IMR-90 (cell line): Measurements from ENCODE around the gene XPNPEP2. TPM values are rescaled to one million over a fixed set of nuclear protein-coding genes. Genes with fewer than 3 reads are reported as not detected.

Experiments
- ATAC-seq: fragments of 200-7000 bp; cut with Tn5 transposase; 2 replicates; pipeline ENCODE4 v1.9.1; 2020; ENCODE audit warnings: low read depth, mild to moderate bottlenecking, moderate library complexity
- BruUV-seq: library from RNA; stranded (reverse); fragments of 400-500 nt; replicated peaks from 2 replicates; lab custom pipeline; 2021; lab: Mats Ljungman, UMichigan
- CTCF ChIA-PET: fragments of 300-600 bp; formaldehyde crosslinking; extraction: SDS; loops from one replicate; lab custom pipeline; 2021; ENCODE audit warnings: antibody characterized with exemption; lab: Yijun Ruan, JAX
- POLR2A ChIA-PET: fragments of 300-600 bp; sonication (Branson Sonifier 250); formaldehyde crosslinking; loops from one replicate; lab custom pipeline; 2022; ENCODE audit warnings: antibody characterized with exemption; ENCODE audit not compliant: unreplicated experiment; lab: Charles Lee
- DNase-seq: peaks from one replicate; pipeline ENCODE4 v3.0.0; 2013
- H2AFZ ChIP-seq: replicated peaks from 2 replicates; pipeline ENCODE3; 2013; ENCODE audit warnings: low read length, mild to moderate bottlenecking; ENCODE audit not compliant: poor library complexity
- H2AK5ac ChIP-seq: 2 replicates; pipeline ENCODE4 v1.6.1; 2013; ENCODE audit warnings: low read depth, low read length, inconsistent platforms
- H2AK9ac ChIP-seq: replicated peaks from 2 replicates; pipeline ENCODE3; 2013; ENCODE audit warnings: mild to moderate bottlenecking, low read depth, low read length, moderate library complexity; ENCODE audit not compliant: poor library complexity
- H2BK120ac ChIP-seq: 2 replicates; pipeline ENCODE4 v1.6.1; 2013; ENCODE audit warnings: low read depth, low read length, inconsistent platforms
- H2BK15ac ChIP-seq: 3 replicates; pipeline ENCODE4 v1.6.1; 2013; ENCODE audit warnings: low read depth, low read length, inconsistent platforms
- H2BK20ac ChIP-seq: 2 replicates; pipeline ENCODE4 v1.6.1; 2013; ENCODE audit warnings: low read depth, mild to moderate bottlenecking, inconsistent platforms, low read length, moderate library complexity
- H2BK5ac ChIP-seq: 2 replicates; pipeline ENCODE4 v1.6.1; 2013; ENCODE audit warnings: mild to moderate bottlenecking, low read depth, low read length, inconsistent platforms; ENCODE audit not compliant: poor library complexity, severe bottlenecking
- H3K14ac ChIP-seq: replicated peaks from 2 replicates; pipeline ENCODE4 v1.6.1; 2013; ENCODE audit warnings: low read depth, low read length, inconsistent platforms
- H3K18ac ChIP-seq: 2 replicates; pipeline ENCODE4 v1.6.1; 2013; ENCODE audit warnings: low read depth, low read length, control low read depth
- H3K23ac ChIP-seq: 2 replicates; pipeline ENCODE4 v1.6.1; 2013; ENCODE audit warnings: low read depth, low read length, inconsistent platforms
- H3K27ac ChIP-seq: 2 replicates; pipeline ENCODE4 v1.5.1; 2013; ENCODE audit warnings: mild to moderate bottlenecking, control low read depth, low read length; ENCODE audit not compliant: insufficient read depth
- H3K27me3 ChIP-seq: 2 replicates; pipeline ENCODE4 v1.6.1; 2013; ENCODE audit warnings: low read length; ENCODE audit not compliant: control insufficient read depth, insufficient read depth
- H3K36me3 ChIP-seq: 2 replicates; pipeline ENCODE4 v1.6.1; 2013; ENCODE audit warnings: low read length, mixed read lengths; ENCODE audit not compliant: control insufficient read depth, insufficient read depth
- H3K4ac ChIP-seq: 2 replicates; pipeline ENCODE4 v1.6.1; 2013; ENCODE audit warnings: low read depth, low read length, inconsistent platforms
- H3K4me1 ChIP-seq: 2 replicates; pipeline ENCODE4 v1.6.1; 2013; ENCODE audit warnings: low read length, mixed read lengths; ENCODE audit not compliant: control insufficient read depth, insufficient read depth
- H3K4me2 ChIP-seq: 2 replicates; pipeline ENCODE4 v1.6.1; 2013; ENCODE audit warnings: low read depth, mild to moderate bottlenecking, control low read depth, low read length, moderate library complexity
- H3K4me3 ChIP-seq: 2 replicates; pipeline ENCODE4 v1.5.1; 2013; ENCODE audit warnings: low read depth, mild to moderate bottlenecking, control low read depth, low read length, moderate library complexity; ENCODE audit not compliant: insufficient read depth
- H3K56ac ChIP-seq: 2 replicates; pipeline ENCODE4 v1.6.1; 2013; ENCODE audit warnings: low read length, inconsistent platforms; ENCODE audit not compliant: insufficient read depth; ENCODE audit errors: extremely low read depth
- H3K79me1 ChIP-seq, 2 experiments: 2 replicates each; pipeline ENCODE4 v1.6.1; 2013; ENCODE audit warnings: low read length in 2 of 2, inconsistent platforms in 1 of 2, low read depth in 1 of 2
- H3K9ac ChIP-seq: 2 replicates; pipeline ENCODE4 v1.6.1; 2013; ENCODE audit warnings: low read depth, low read length, control low read depth
- H3K9me1 ChIP-seq: 2 replicates; pipeline ENCODE4 v1.6.1; 2013; ENCODE audit warnings: low read length, inconsistent platforms; ENCODE audit not compliant: insufficient read depth
- H3K9me3 ChIP-seq: 2 replicates; pipeline ENCODE4 v1.6.1; 2013; ENCODE audit warnings: low read length; ENCODE audit not compliant: control insufficient read depth, insufficient read depth
- H4K20me1 ChIP-seq: 2 replicates; pipeline ENCODE4 v1.6.1; 2013; ENCODE audit warnings: low read length, inconsistent platforms; ENCODE audit not compliant: insufficient read depth
- H4K5ac ChIP-seq: 2 replicates; pipeline ENCODE4 v1.6.1; 2013; ENCODE audit warnings: mild to moderate bottlenecking, low read depth, low read length, control low read depth
- H4K8ac ChIP-seq, 2 experiments: 2 replicates each; pipeline ENCODE4 v1.6.1; 2013; ENCODE audit warnings: low read depth in 2 of 2, low read length in 2 of 2, control low read depth in 1 of 2, inconsistent platforms in 1 of 2
- H4K91ac ChIP-seq: 2 replicates; pipeline ENCODE4 v1.6.1; 2013; ENCODE audit warnings: low read depth, low read length, inconsistent platforms; ENCODE audit not compliant: insufficient read depth
- CHD1 ChIP-seq: IDR thresholded peaks from 2 replicates; pipeline ENCODE4 v1.6.1; 2012; ENCODE audit warnings: low read depth, low read length, improper control_type of control experiment
- FOS ChIP-seq: fragments of 150-350 bp; IDR thresholded peaks from 2 replicates; pipeline ENCODE4 v1.6.1; 2016; ENCODE audit warnings: low read depth, low read length
- MXI1 ChIP-seq: IDR thresholded peaks from 2 replicates; pipeline ENCODE4 v1.6.1; 2012; ENCODE audit warnings: low read depth, mild to moderate bottlenecking, low read length, moderate library complexity, borderline replicate concordance
- NFE2L2 ChIP-seq: fragments of 150-350 bp; IDR thresholded peaks from 2 replicates; pipeline ENCODE4 v1.6.1; 2016; ENCODE audit warnings: low read depth, mild to moderate bottlenecking, low read length
- POLR2A ChIP-seq: IDR thresholded peaks from 2 replicates; pipeline ENCODE4 v1.6.1; 2012; ENCODE audit warnings: mild to moderate bottlenecking, low read depth, low read length
- SMC3 ChIP-seq: fragments of 150-350 bp; IDR thresholded peaks from 2 replicates; pipeline ENCODE4 v1.6.1; 2016; ENCODE audit warnings: low read depth, mild to moderate bottlenecking, antibody characterized with exemption, low read length, moderate library complexity
- WGBS, 2 experiments: methylation state at CpG; one replicate each; pipeline versions ENCODE4 v1.1.5 to v1.1.7; 2013; ENCODE audit warnings: missing lambda C conversion rate in 2 of 2; ENCODE audit not compliant: insufficient read length in 1 of 2; ENCODE audit errors: extremely low coverage in 2 of 2; 5-methylcytosine and 5-hydroxymethylcytosine counted together
- dilution Hi-C: fragments of 300-500 bp; cut with HindIII; formaldehyde crosslinking; loops from one replicate; pipeline ENCODE4 v1.14.3; 2018; ENCODE audit warnings: low sequenced_read_pairs; ENCODE audit not compliant: unreplicated experiment
- in situ Hi-C: fragments of 300-500 bp; cut with MboI; formaldehyde crosslinking; loops from 3 replicates; pipeline ENCODE4 v1.14.3; 2019; ENCODE audit warnings: low sequenced_read_pairs, inconsistent platforms, mixed read lengths
- intact Hi-C: fragments of 100-400 bp; cut with micrococcal nuclease; formaldehyde crosslinking; loops from 2 replicates; pipeline ENCODE4 v1.10.0; 2022
- polyA plus RNA-seq, 3 experiments: library from polyadenylated mRNA; depleted of rRNA; stranded (reverse); fragments of >200 nt; gene quantifications; 2 replicates each; pipeline ENCODE4 v1.2.3, GENCODE V29; 2012; ENCODE audit warnings: low replicate concordance in 1 of 3
- total RNA-seq: library from RNA; depleted of rRNA; stranded (reverse); fragments of >200 nt; gene quantifications from 2 replicates; pipeline ENCODE4 v1.2.3, GENCODE V29; 2012
- TF ChIP-seq, protein P1 (sequence below): fragments of 150-350 bp; IDR thresholded peaks from 2 replicates; pipeline ENCODE4 v1.6.1; 2016; ENCODE audit warnings: low read depth, mild to moderate bottlenecking, low read length, moderate library complexity, borderline replicate concordance
- TF ChIP-seq, protein P2 (sequence below): fragments of 150-350 bp; IDR thresholded peaks from 2 replicates; pipeline ENCODE4 v1.6.1; 2017; ENCODE audit warnings: mild to moderate bottlenecking, antibody characterized with exemption, low read length, low read depth

XPNPEP2 gene
- total and polyA plus RNA-seq, 2 of the 4 experiments (the other 2 are of a cell fraction) = under 0.01 to 0.07 TPM

DNA sequence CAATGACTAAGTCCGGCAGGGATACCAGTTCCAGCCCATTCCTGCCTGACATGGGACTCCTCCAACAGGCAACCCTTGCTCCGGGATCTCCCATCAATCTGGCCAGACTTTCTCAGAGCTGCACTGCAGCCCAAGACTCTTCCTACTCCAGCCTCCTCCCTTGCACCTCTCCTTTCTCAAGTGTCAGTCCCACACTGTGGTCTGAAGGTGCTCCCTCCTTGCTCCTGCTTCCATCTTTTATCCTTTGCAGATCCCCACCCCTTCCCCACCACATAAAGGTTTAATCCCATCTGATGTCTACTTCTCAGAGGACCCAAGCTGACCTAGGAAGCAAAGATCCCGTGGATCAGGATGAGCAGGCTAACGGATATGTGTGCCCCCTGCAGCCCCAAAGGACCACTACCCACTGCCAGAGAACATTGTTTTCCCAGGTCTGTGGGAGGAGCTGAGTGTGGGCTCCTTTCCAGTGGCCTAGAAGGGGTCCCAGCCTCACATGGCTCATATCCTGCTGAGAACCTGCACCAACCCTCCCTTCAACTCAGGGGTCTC is 33.3 kb upstream of the XPNPEP2 start:
- intact Hi-C loops = no loop called here

More for the DNA sequence above, 33.3 kb upstream of the XPNPEP2 start:
- DNase-seq (no peak), ATAC-seq (no peak)
- H4K91ac ChIP-seq = no peak overlapping the region
- H3K9me1 ChIP-seq = no peaks in the 10 kb centered on the region
- TF ChIP-seq SMC3 (no peak), CHD1 (no peak), POLR2A (no peak), MXI1 (no peak), FOS (no peak), NFE2L2 (no peak)
- TF ChIP-seq, protein P1, sequence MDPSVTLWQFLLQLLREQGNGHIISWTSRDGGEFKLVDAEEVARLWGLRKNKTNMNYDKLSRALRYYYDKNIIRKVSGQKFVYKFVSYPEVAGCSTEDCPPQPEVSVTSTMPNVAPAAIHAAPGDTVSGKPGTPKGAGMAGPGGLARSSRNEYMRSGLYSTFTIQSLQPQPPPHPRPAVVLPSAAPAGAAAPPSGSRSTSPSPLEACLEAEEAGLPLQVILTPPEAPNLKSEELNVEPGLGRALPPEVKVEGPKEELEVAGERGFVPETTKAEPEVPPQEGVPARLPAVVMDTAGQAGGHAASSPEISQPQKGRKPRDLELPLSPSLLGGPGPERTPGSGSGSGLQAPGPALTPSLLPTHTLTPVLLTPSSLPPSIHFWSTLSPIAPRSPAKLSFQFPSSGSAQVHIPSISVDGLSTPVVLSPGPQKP = no peak
- TF ChIP-seq, protein P2, sequence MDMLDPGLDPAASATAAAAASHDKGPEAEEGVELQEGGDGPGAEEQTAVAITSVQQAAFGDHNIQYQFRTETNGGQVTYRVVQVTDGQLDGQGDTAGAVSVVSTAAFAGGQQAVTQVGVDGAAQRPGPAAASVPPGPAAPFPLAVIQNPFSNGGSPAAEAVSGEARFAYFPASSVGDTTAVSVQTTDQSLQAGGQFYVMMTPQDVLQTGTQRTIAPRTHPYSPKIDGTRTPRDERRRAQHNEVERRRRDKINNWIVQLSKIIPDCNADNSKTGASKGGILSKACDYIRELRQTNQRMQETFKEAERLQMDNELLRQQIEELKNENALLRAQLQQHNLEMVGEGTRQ = no peak
- H3K4me2 ChIP-seq = no peak overlapping the region
- H3K9me3 ChIP-seq = no peaks in the 10 kb centered on the region; the same call in none of the 2 replicates
- H2AK9ac ChIP-seq = no peak overlapping the region
- H3K14ac ChIP-seq = no peak overlapping the region
- no peak overlapping the region for H3K4ac ChIP-seq
- H3K79me1 ChIP-seq = no peaks in the 10 kb centered on the region
- H4K5ac ChIP-seq = no peak overlapping the region
- dilution Hi-C loops = no loop called here
- no peak overlapping the region for H2BK15ac ChIP-seq
- peaks cover 23% of the 10 kb centered on the region; the same call in 1 of the 2 replicates for H3K27me3 ChIP-seq
- H2BK20ac ChIP-seq = no peak overlapping the region
- no peaks in the 10 kb centered on the region for H3K36me3 ChIP-seq
- H3K27ac ChIP-seq = no peak overlapping the region
- H2BK5ac ChIP-seq = no peak overlapping the region
- H4K20me1 ChIP-seq = no peaks in the 10 kb centered on the region
- H3K18ac ChIP-seq = no peak overlapping the region
- in situ Hi-C loops = no loop called here
- BruUV-seq = no TSS peak
- no peak overlapping the region for H3K9ac ChIP-seq
- H2BK120ac ChIP-seq = no peak overlapping the region
- no peak overlapping the region for H3K23ac ChIP-seq
- H2AK5ac ChIP-seq = no peak overlapping the region
- ChIA-PET CTCF (no interaction called here), POLR2A (interaction anchor here (1.2 kb wide), 1 partner anchor 10 kb away, joined by 4 read pairs; no protein-coding TSS in a partner anchor)
- no peak overlapping the region for H2AFZ ChIP-seq
- H4K8ac ChIP-seq = no peak overlapping the region
- no peaks in the 10 kb centered on the region for H3K4me1 ChIP-seq
- no peak overlapping the region for H3K56ac ChIP-seq
- no peak overlapping the region for H3K4me3 ChIP-seq
- 88% methylated on average over 1 of the region's 4 CpGs; no CpG with 5 or more reads in 1 of the 2 experiments for WGBS, 2 experiments
